ENCODE measurements around the gene ABHD3.
"Not testable (repeated sequence)": the region's sequence is repeated elsewhere in the genome, so short reads cannot be mapped to it uniquely, and the experiment has no call there.

ABHD3 gene

GRCh38 chr18:21702602-21703001, 2.0 kb downstream of the ABHD3 start:
- no peak overlapping the region for H3K4me3 ChIP-seq (ENCODE audit: low read length)
- DNase-seq (ENCODE audit: low read depth): no peak
- TF ChIP-seq CTCF (conservative IDR thresholded peaks at IDR 0.05; ENCODE audit: low read depth, low read length): no peak

GRCh38 chr18:21701621-21702020, 3.0 kb downstream of the ABHD3 start:
- no peak for TF ChIP-seq CTCF (conservative IDR thresholded peaks at IDR 0.05; ENCODE audit: low read depth, low read length)
- no peak for DNase-seq (ENCODE audit: low read depth)
- no peak overlapping the region for H3K4me3 ChIP-seq (ENCODE audit: low read length)

GRCh38 chr18:21700528-21701075, 4.0 kb downstream of the ABHD3 start:
- TF ChIP-seq CTCF (conservative IDR thresholded peaks at IDR 0.05; ENCODE audit: low read depth, low read length): no peak
- no peak for DNase-seq (ENCODE audit: low read depth)
- no peak overlapping the region for H3K4me3 ChIP-seq (ENCODE audit: low read length)

- no peak for TF ChIP-seq CTCF (conservative IDR thresholded peaks at IDR 0.05; ENCODE audit: low read depth, low read length)
- H3K4me3 ChIP-seq (ENCODE audit: low read length): no peak overlapping the region
- no peak for DNase-seq (ENCODE audit: low read depth)
Observed at GRCh38 chr18:21693322-21693721, 11.3 kb downstream of the ABHD3 start.

- H3K4me3 ChIP-seq (ENCODE audit: low read length): no peak overlapping the region
- no peak for DNase-seq (ENCODE audit: low read depth)
- no peak for TF ChIP-seq CTCF (conservative IDR thresholded peaks at IDR 0.05; ENCODE audit: low read depth, low read length)
Observed at GRCh38 chr18:21689736-21690135, 14.8 kb downstream of the ABHD3 start.

GRCh38 chr18:21686282-21687105, 18.1 kb downstream of the ABHD3 start:
- DNase-seq (ENCODE audit: low read depth): no peak
- TF ChIP-seq CTCF (conservative IDR thresholded peaks at IDR 0.05; ENCODE audit: low read depth, low read length): no peak
- no peak overlapping the region for H3K4me3 ChIP-seq (ENCODE audit: low read length)

- not testable (repeated sequence) for DNase-seq (ENCODE audit: low read depth); H3K4me3 ChIP-seq (ENCODE audit: low read length)
Observed at GRCh38 chr18:21685556-21685981, 19.0 kb downstream of the ABHD3 start.

Data from retinal pigment epithelial cell (primary cell).